Parathyroid adenoma (tissue), 2 donors: ENCODE results near the gene RAPGEF2.

Experiments
- H2AFZ ChIP-seq: fragments of 300-600 bp; sonication (generic); one replicate; pipeline ENCODE4 v1.7.0; 2017; ENCODE audit warnings: antibody characterized with exemption, mild to moderate bottlenecking
- H3K27ac ChIP-seq: fragments of 300-600 bp; sonication (generic); one replicate; pipeline ENCODE4 v1.7.0; 2017
- H3K27me3 ChIP-seq: fragments of 300-600 bp; sonication (generic); one replicate; pipeline ENCODE4 v1.7.0; 2017; ENCODE audit warnings: low read length; ENCODE audit not compliant: control insufficient read depth, insufficient read depth
- H3K36me3 ChIP-seq: fragments of 300-600 bp; sonication (generic); one replicate; pipeline ENCODE4 v1.7.0; 2017; ENCODE audit warnings: low read length; ENCODE audit not compliant: control insufficient read depth, insufficient read depth
- H3K4me1 ChIP-seq: fragments of 300-600 bp; sonication (generic); one replicate; pipeline ENCODE4 v1.7.0; 2017; ENCODE audit warnings: control low read depth
- H3K4me2 ChIP-seq: fragments of 300-600 bp; sonication (generic); one replicate; pipeline ENCODE4 v1.7.0; 2017; ENCODE audit warnings: low read length
- H3K4me3 ChIP-seq: fragments of 300-600 bp; sonication (generic); one replicate; pipeline ENCODE4 v1.7.0; 2017; ENCODE audit warnings: low read depth, low read length
- H3K79me2 ChIP-seq: fragments of 300-600 bp; sonication (generic); one replicate; pipeline ENCODE4 v1.7.0; 2017; ENCODE audit warnings: control low read depth
- H3K9ac ChIP-seq: fragments of 300-600 bp; sonication (generic); one replicate; pipeline ENCODE4 v1.7.0; 2017; ENCODE audit warnings: mild to moderate bottlenecking
- H3K9me3 ChIP-seq: fragments of 300-600 bp; sonication (generic); one replicate; pipeline ENCODE4 v1.7.0; 2017; ENCODE audit warnings: low read length; ENCODE audit not compliant: control insufficient read depth
- CTCF ChIP-seq: fragments of 300-600 bp; sonication (generic); IDR thresholded peaks from one replicate; pipeline ENCODE4 v1.7.0; 2017; ENCODE audit warnings: antibody characterized with exemption, mild to moderate bottlenecking
- donor health status: primary hyperparathyroidism.

The RAPGEF2 gene

GRCh38 chr4:159258889-159259560, 156.1 kb downstream of the RAPGEF2 start:
- Histone ChIP-seq H3K4me1 (no peaks in the 10 kb centered on the region), H2AFZ (no peak overlapping the region)

GRCh38 chr4:159264057-159264456, 161.2 kb downstream of the RAPGEF2 start:
- no peak overlapping the region for H3K4me2 ChIP-seq
- no peaks in the 10 kb centered on the region for H3K27me3 ChIP-seq
- H2AFZ ChIP-seq = no peak overlapping the region
- H3K4me3 ChIP-seq = no peak overlapping the region
- no peaks in the 10 kb centered on the region for H3K9me3 ChIP-seq
- no peaks in the 10 kb centered on the region for H3K79me2 ChIP-seq
- no peaks in the 10 kb centered on the region for H3K4me1 ChIP-seq
- TF ChIP-seq CTCF = no peak
- H3K36me3 ChIP-seq = no peaks in the 10 kb centered on the region
- no peak overlapping the region for H3K27ac ChIP-seq
- H3K9ac ChIP-seq = no peak overlapping the region

More at GRCh38 chr4:159258889-159259560, 156.1 kb downstream of the RAPGEF2 start:
- Histone ChIP-seq H3K9me3 (no peaks in the 10 kb centered on the region), H3K27me3 (no peaks in the 10 kb centered on the region), H3K27ac (no peak overlapping the region), H3K79me2 (no peaks in the 10 kb centered on the region), H3K36me3 (no peaks in the 10 kb centered on the region), H3K4me3 (no peak overlapping the region), H3K9ac (no peak overlapping the region), H3K4me2 (no peak overlapping the region)
- TF ChIP-seq CTCF = no peak

GRCh38 chr4:159266981-159267868, 164.3 kb downstream of the RAPGEF2 start:
- Histone ChIP-seq H3K9me3 (no peaks in the 10 kb centered on the region), H3K27ac (peak overlapping the region; percentile 6), H3K4me1 (peaks cover 3% of the 10 kb centered on the region), H3K4me2 (no peak overlapping the region), H2AFZ (no peak overlapping the region), H3K4me3 (no peak overlapping the region), H3K79me2 (no peaks in the 10 kb centered on the region), H3K27me3 (no peaks in the 10 kb centered on the region), H3K9ac (no peak overlapping the region), H3K36me3 (no peaks in the 10 kb centered on the region)
- TF ChIP-seq CTCF = no peak

GRCh38 chr4:159267869-159268285, 165.0 kb downstream of the RAPGEF2 start:
- H3K4me3 ChIP-seq = no peak overlapping the region
- no peaks in the 10 kb centered on the region for H3K27me3 ChIP-seq
- H3K9me3 ChIP-seq = no peaks in the 10 kb centered on the region
- H3K9ac ChIP-seq = no peak overlapping the region
- H3K27ac ChIP-seq = peak overlapping the region; percentile 6
- H3K79me2 ChIP-seq = no peaks in the 10 kb centered on the region
- peaks cover 3% of the 10 kb centered on the region for H3K4me1 ChIP-seq
- H2AFZ ChIP-seq = no peak overlapping the region
- H3K4me2 ChIP-seq = no peak overlapping the region
- no peak for TF ChIP-seq CTCF
- H3K36me3 ChIP-seq = no peaks in the 10 kb centered on the region
